ENCODE measurements around the gene MOSPD3.
"Not testable (repeated sequence)": the region's sequence is repeated elsewhere in the genome, so short reads cannot be mapped to it uniquely, and the experiment has no call there.

MOSPD3 gene

GRCh38 chr7:100626530-100627237 is 14.3 kb downstream of the MOSPD3 start:
- peak; percentile 78 to 91 (median 82) for DNase-seq

- DNase-seq = no peak
Measured at GRCh38 chr7:100627238-100627549, 14.9 kb downstream of the MOSPD3 start.

GRCh38 chr7:100629117-100629716 is 16.9 kb downstream of the MOSPD3 start:
- no peak for DNase-seq

- DNase-seq = no peak
Measured at GRCh38 chr7:100630066-100630465, 17.7 kb downstream of the MOSPD3 start.

- peak; percentile 45 to 72 (median 49) for DNase-seq
Measured at GRCh38 chr7:100632951-100633717, 20.8 kb downstream of the MOSPD3 start.

GRCh38 chr7:100639995-100640516 is 27.7 kb downstream of the MOSPD3 start:
- no peak for DNase-seq

GRCh38 chr7:100640517-100641440 is 28.4 kb downstream of the MOSPD3 start:
- no peak for DNase-seq

GRCh38 chr7:100641463-100641859 is 29.1 kb downstream of the MOSPD3 start, which contains the start of gene TFR2:
Gene TFR2, minus strand, starts transcription at chr7:100641552. Its CDS starts 43 bp downstream, at chr7:100641509.
- no peak for DNase-seq

GRCh38 chr7:100641860-100642533 is 29.7 kb downstream of the MOSPD3 start:
- no peak for DNase-seq

GRCh38 chr7:100642534-100642907 is 30.2 kb downstream of the MOSPD3 start:
- DNase-seq = no peak

GRCh38 chr7:100649826-100650565 is 37.7 kb downstream of the MOSPD3 start:
- DNase-seq = no peak

GRCh38 chr7:100654908-100655831 is 42.8 kb downstream of the MOSPD3 start:
- no peak for DNase-seq

GRCh38 chr7:100655908-100656674 is 43.8 kb downstream of the MOSPD3 start, which contains the start of gene ACTL6B:
Gene ACTL6B, minus strand, starts transcription at chr7:100656448. Its CDS starts 94 bp downstream, at chr7:100656354.
- DNase-seq = peak in 3 of 5 donors; percentile 39 to 45 (median 42)

GRCh38 chr7:100662194-100662776 is 49.9 kb downstream of the MOSPD3 start:
- not testable (repeated sequence) for DNase-seq

All from T-helper 1 cell (primary cell).